Measurements from ENCODE around the gene TMEM267. TPM values are rescaled to one million over a fixed set of nuclear protein-coding genes. Genes with fewer than 3 reads are reported as not detected.

Gene TMEM267
- total RNA-seq, 1 donor from 2014 or later = 17.9 TPM

- no peaks in the 10 kb centered on the region for H3K36me3 ChIP-seq (ENCODE audit: control insufficient read depth, insufficient read depth, low read length)
- TF ChIP-seq CTCF (IDR thresholded peaks at IDR 0.05; ENCODE audit: insufficient read depth, low read length, poor library complexity, severe bottlenecking) = no peak
- no peak overlapping the region for H3K4me3 ChIP-seq (ENCODE audit: low read depth, low read length)
- DNase-seq (ENCODE audit: low read depth) = peak; percentile 81
- H3K27me3 ChIP-seq (ENCODE audit: control insufficient read depth, insufficient read depth, low read length) = no peaks in the 10 kb centered on the region
Observed at GRCh38 chr5:43422143-43422542, 61.5 kb downstream of the TMEM267 start.

GRCh38 chr5:43421450-43422133 lies 62.1 kb downstream of the TMEM267 start:
- H3K4me3 ChIP-seq (ENCODE audit: low read depth, low read length) = no peak overlapping the region
- H3K36me3 ChIP-seq (ENCODE audit: control insufficient read depth, insufficient read depth, low read length) = no peaks in the 10 kb centered on the region
- DNase-seq (ENCODE audit: low read depth) = no peak
- TF ChIP-seq CTCF (IDR thresholded peaks at IDR 0.05; ENCODE audit: insufficient read depth, low read length, poor library complexity, severe bottlenecking) = no peak
- H3K27me3 ChIP-seq (ENCODE audit: control insufficient read depth, insufficient read depth, low read length) = no peaks in the 10 kb centered on the region

- Histone ChIP-seq H3K27me3 (ENCODE audit: control insufficient read depth, insufficient read depth, low read length) (no peaks in the 10 kb centered on the region), H3K4me3 (ENCODE audit: low read depth, low read length) (no peak overlapping the region)
- no peak for DNase-seq (ENCODE audit: low read depth)
Observed at GRCh38 chr5:43420241-43420640, 63.4 kb downstream of the TMEM267 start.

GRCh38 chr5:43418561-43418960 lies 65.1 kb downstream of the TMEM267 start:
- no peak for DNase-seq (ENCODE audit: low read depth)
- Histone ChIP-seq H3K27me3 (ENCODE audit: control insufficient read depth, insufficient read depth, low read length) (no peaks in the 10 kb centered on the region), H3K4me3 (ENCODE audit: low read depth, low read length) (no peak overlapping the region), H3K36me3 (ENCODE audit: control insufficient read depth, insufficient read depth, low read length) (no peaks in the 10 kb centered on the region)
- TF ChIP-seq CTCF (IDR thresholded peaks at IDR 0.05; ENCODE audit: insufficient read depth, low read length, poor library complexity, severe bottlenecking) = no peak

More at GRCh38 chr5:43420241-43420640, 63.4 kb downstream of the TMEM267 start:
- H3K36me3 ChIP-seq (ENCODE audit: control insufficient read depth, insufficient read depth, low read length) = no peaks in the 10 kb centered on the region
- no peak for TF ChIP-seq CTCF (IDR thresholded peaks at IDR 0.05; ENCODE audit: insufficient read depth, low read length, poor library complexity, severe bottlenecking)

GRCh38 chr5:43416803-43417394 lies 66.8 kb downstream of the TMEM267 start:
- TF ChIP-seq CTCF (IDR thresholded peaks at IDR 0.05; ENCODE audit: insufficient read depth, low read length, poor library complexity, severe bottlenecking) = no peak
- H3K36me3 ChIP-seq (ENCODE audit: control insufficient read depth, insufficient read depth, low read length) = no peaks in the 10 kb centered on the region
- H3K4me3 ChIP-seq (ENCODE audit: low read depth, low read length) = no peak overlapping the region
- H3K27me3 ChIP-seq (ENCODE audit: control insufficient read depth, insufficient read depth, low read length) = no peaks in the 10 kb centered on the region
- no peak for DNase-seq (ENCODE audit: low read depth)
